ENCODE data around the gene SCUBE2.

- TF ChIP-seq, protein P1, sequence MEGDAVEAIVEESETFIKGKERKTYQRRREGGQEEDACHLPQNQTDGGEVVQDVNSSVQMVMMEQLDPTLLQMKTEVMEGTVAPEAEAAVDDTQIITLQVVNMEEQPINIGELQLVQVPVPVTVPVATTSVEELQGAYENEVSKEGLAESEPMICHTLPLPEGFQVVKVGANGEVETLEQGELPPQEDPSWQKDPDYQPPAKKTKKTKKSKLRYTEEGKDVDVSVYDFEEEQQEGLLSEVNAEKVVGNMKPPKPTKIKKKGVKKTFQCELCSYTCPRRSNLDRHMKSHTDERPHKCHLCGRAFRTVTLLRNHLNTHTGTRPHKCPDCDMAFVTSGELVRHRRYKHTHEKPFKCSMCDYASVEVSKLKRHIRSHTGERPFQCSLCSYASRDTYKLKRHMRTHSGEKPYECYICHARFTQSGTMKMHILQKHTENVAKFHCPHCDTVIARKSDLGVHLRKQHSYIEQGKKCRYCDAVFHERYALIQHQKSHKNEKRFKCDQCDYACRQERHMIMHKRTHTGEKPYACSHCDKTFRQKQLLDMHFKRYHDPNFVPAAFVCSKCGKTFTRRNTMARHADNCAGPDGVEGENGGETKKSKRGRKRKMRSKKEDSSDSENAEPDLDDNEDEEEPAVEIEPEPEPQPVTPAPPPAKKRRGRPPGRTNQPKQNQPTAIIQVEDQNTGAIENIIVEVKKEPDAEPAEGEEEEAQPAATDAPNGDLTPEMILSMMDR (IDR thresholded peaks at IDR 0.05) = no peak
- TF ChIP-seq POLR2A (IDR thresholded peaks at IDR 0.05) = no peak
These were observed 18.7 kb downstream of the SCUBE2 start for GRCh38 chr11:9072626-9073176.
